CD4-positive, alpha-beta T cell treated with Interleukin-4 for 4 hours (primary cell): Measurements from ENCODE around the gene TMEM95.
A peak's percentile ranks its signal among the peaks of the same experiment; 100 is the strongest.

ENCODE experiments used
- DNase-seq: peaks from one replicate; pipeline ENCODE4 v3.0.0-alpha.2; 2020

TMEM95 gene

GRCh38 chr17:7382901-7383300 is 27.9 kb downstream of the TMEM95 start:
- no peak for DNase-seq

GRCh38 chr17:7383371-7383741 is 28.4 kb downstream of the TMEM95 start:
- DNase-seq, result no peak

- peak; percentile 70 for DNase-seq
Observed at GRCh38 chr17:7383742-7384488, 29.0 kb downstream of the TMEM95 start.

GRCh38 chr17:7384489-7385081 is 29.6 kb downstream of the TMEM95 start:
- no peak for DNase-seq

GRCh38 chr17:7388856-7389255 is 33.9 kb downstream of the TMEM95 start:
- no peak for DNase-seq

- DNase-seq, result no peak
Observed at GRCh38 chr17:7389924-7390910, 35.3 kb downstream of the TMEM95 start.

- DNase-seq, result no peak
Observed at GRCh38 chr17:7391307-7391706, 36.4 kb downstream of the TMEM95 start.

GRCh38 chr17:7392696-7393612 is 38.0 kb downstream of the TMEM95 start:
- DNase-seq, result no peak

- peak; percentile 66 for DNase-seq
Observed at GRCh38 chr17:7393613-7394451, 38.9 kb downstream of the TMEM95 start.

- peak; percentile 62 for DNase-seq
Observed at GRCh38 chr17:7394452-7395191, 39.7 kb downstream of the TMEM95 start, which contains the start of gene PLSCR3. PLSCR3 (minus strand) TSS chr17:7394525; CDS start chr17:7394110, 415 bp downstream.

GRCh38 chr17:7396147-7396546 is 41.2 kb downstream of the TMEM95 start:
- DNase-seq, result no peak

- no peak for DNase-seq
Observed at GRCh38 chr17:7398612-7399011, 43.7 kb downstream of the TMEM95 start.

GRCh38 chr17:7403043-7403726 is 48.2 kb downstream of the TMEM95 start:
- DNase-seq, result no peak

- no peak for DNase-seq
Observed at GRCh38 chr17:7403727-7403976, 48.7 kb downstream of the TMEM95 start.

GRCh38 chr17:7403977-7404736 is 49.2 kb downstream of the TMEM95 start, which contains the start of gene TMEM256:
TMEM256 (minus strand) TSS chr17:7404097; CDS start chr17:7404084, 13 bp downstream.
- peak; percentile 97 for DNase-seq

GRCh38 chr17:7404737-7405349 is 49.9 kb downstream of the TMEM95 start:
- peak; percentile 64 for DNase-seq

GRCh38 chr17:7405350-7406234 is 50.6 kb downstream of the TMEM95 start:
- no peak for DNase-seq
